HCT116 (cell line): ENCODE measurements around the gene TFCP2L1. TPM values are rescaled to one million over a fixed set of nuclear protein-coding genes. Genes with fewer than 3 reads are reported as not detected.

Experiments used
- ATAC-seq: fragments of 200-7000 bp; cut with Tn5 transposase; 2 replicates; pipeline ENCODE4 v1.9.1; 2020; ENCODE audit warnings: mild to moderate bottlenecking, moderate library complexity
- BruUV-seq: library from RNA; stranded (reverse); fragments of 400-500 nt; replicated peaks from 2 replicates; lab custom pipeline; 2021; lab: Mats Ljungman, UMichigan
- CTCF ChIA-PET: fragments of 300-600 bp; sonication (Branson Sonifier 250); formaldehyde crosslinking; loops from one replicate; lab custom pipeline; 2021; ENCODE audit warnings: antibody characterized with exemption; lab: Charles Lee
- POLR2A ChIA-PET: fragments of 300-600, 350-600 bp; sonication (Branson Sonifier 250); formaldehyde crosslinking; loops from one replicate; lab custom pipeline; 2021; ENCODE audit warnings: antibody characterized with exemption; lab: Charles Lee
- RAD21 ChIA-PET, 2 experiments: fragments of 300-600 bp; sonication (Branson Sonifier 250); formaldehyde crosslinking; loops; one replicate each; lab custom pipeline; 2023; ENCODE audit warnings: low total read pairs in 2 of 2; ENCODE audit not compliant: uncharacterized antibody in 2 of 2, unreplicated experiment in 2 of 2, low non-redundant PET in 1 of 2; lab: Charles Lee
- DNase-seq: peaks from one replicate; pipeline ENCODE4 v3.0.0-alpha.2; 2010; ENCODE audit warnings: low read depth, low spot score
- H2AFZ ChIP-seq: fragments of 200-600 bp; shearing (Covaris generic), sonication (generic); 2 replicates; pipeline ENCODE4 v1.6.1; 2017; ENCODE audit warnings: low read depth, mixed run types, mixed read lengths, antibody characterized with exemption, low read length; ENCODE audit not compliant: poor library complexity, severe bottlenecking
- H3K27ac ChIP-seq: 2 replicates; pipeline ENCODE4 v1.5.1; 2012; ENCODE audit warnings: low read depth, low read length
- H3K27me3 ChIP-seq: fragments of 200-600 bp; sonication (generic); 2 replicates; pipeline ENCODE4 v1.6.1; 2016; ENCODE audit warnings: mixed run types, low read length, mixed read lengths; ENCODE audit not compliant: insufficient read depth
- H3K36me3 ChIP-seq, 2 experiments: fragments of 200-500 bp in 1 of 2; fragments of 200-600 bp in 1 of 2; sonication (Bioruptor generic) in 1 of 2; sonication (generic) in 1 of 2; 2 replicates each; pipeline versions ENCODE4 v1.5.1 to v1.6.1; 2014 to 2016; ENCODE audit warnings: low read length in 2 of 2, inconsistent platforms in 1 of 2, mixed read lengths in 1 of 2, mixed run types in 1 of 2; ENCODE audit not compliant: insufficient read depth in 2 of 2, control insufficient read depth in 1 of 2
- H3K4me1 ChIP-seq, 2 experiments: fragments of 200-600 bp in 1 of 2; sonication (generic) in 1 of 2; 2 replicates each; pipeline versions ENCODE4 v1.5.1 to v1.6.1; 2012 to 2017; ENCODE audit warnings: low read length in 2 of 2, inconsistent platforms in 1 of 2, mild to moderate bottlenecking in 1 of 2, mixed read lengths in 1 of 2, mixed run types in 1 of 2, moderate library complexity in 1 of 2; ENCODE audit not compliant: insufficient read depth in 2 of 2, control insufficient read depth in 1 of 2
- H3K4me2 ChIP-seq: fragments of 200-600 bp; sonication (generic); 2 replicates; pipeline ENCODE4 v1.6.1; 2017; ENCODE audit warnings: mixed run types, low read length, mixed read lengths
- H3K4me3 ChIP-seq, 2 experiments: fragments of 200-600 bp in 1 of 2; sonication (generic) in 1 of 2; replicated peaks in 1 of 2; 2 replicates each; pipeline ENCODE4 v1.5.1; 2011 to 2016; ENCODE audit warnings: low read length in 2 of 2, control low read depth in 1 of 2, low read depth in 1 of 2, mild to moderate bottlenecking in 1 of 2, mixed read lengths in 1 of 2, mixed run types in 1 of 2
- H3K79me2 ChIP-seq: fragments of 200-600 bp; sonication (generic); 2 replicates; pipeline ENCODE4 v1.6.1; 2017; ENCODE audit warnings: mild to moderate bottlenecking, mixed run types, low read length, moderate library complexity, mixed read lengths; ENCODE audit not compliant: insufficient read depth
- H3K9ac ChIP-seq: fragments of 200-600 bp; sonication (generic); 2 replicates; pipeline ENCODE4 v1.6.1; 2016; ENCODE audit warnings: low read length, mixed read lengths
- H3K9me2 ChIP-seq: fragments of 200-600 bp; sonication (generic), shearing (Covaris generic); 2 replicates; pipeline ENCODE4 v1.6.1; 2017; ENCODE audit warnings: mixed run types, mild to moderate bottlenecking, moderate library complexity; ENCODE audit not compliant: insufficient read depth
- H3K9me3 ChIP-seq, 2 experiments: fragments of 200-500 bp in 1 of 2; fragments of 200-600 bp in 1 of 2; sonication (Bioruptor generic) in 1 of 2; sonication (generic) in 1 of 2; 2 replicates each; pipeline ENCODE4 v1.6.1; 2014 to 2017; ENCODE audit warnings: low read length in 2 of 2, mixed read lengths in 2 of 2, inconsistent platforms in 1 of 2, low read depth in 1 of 2, mild to moderate bottlenecking in 1 of 2, mixed run types in 1 of 2, moderate library complexity in 1 of 2; ENCODE audit not compliant: control insufficient read depth in 1 of 2, insufficient read depth in 1 of 2
- H4K20me1 ChIP-seq: fragments of 200-600 bp; sonication (generic), shearing (Covaris generic); 2 replicates; pipeline ENCODE4 v1.6.1; 2017; ENCODE audit warnings: mixed run types, mild to moderate bottlenecking, moderate library complexity; ENCODE audit not compliant: insufficient read depth
- CBX3 ChIP-seq: IDR thresholded peaks from 2 replicates; pipeline ENCODE4 v1.6.1; 2012; ENCODE audit warnings: low read depth
- CEBPB ChIP-seq: IDR thresholded peaks from 2 replicates; pipeline ENCODE4 v1.6.1; 2012; ENCODE audit warnings: low read depth
- EGR1 ChIP-seq: IDR thresholded peaks from 2 replicates; pipeline ENCODE4 v1.6.1; 2012; ENCODE audit warnings: low read depth
- EZH2 ChIP-seq: fragments of 200-600 bp; sonication (generic); IDR thresholded peaks from 2 replicates; pipeline ENCODE4 v1.6.1; 2017; ENCODE audit warnings: antibody characterized with exemption, mixed run types
- EZH2phosphoT487 ChIP-seq: fragments of 200-600 bp; IDR thresholded peaks from 2 replicates; pipeline ENCODE4 v1.6.1; 2018; ENCODE audit warnings: antibody characterized with exemption, borderline replicate concordance
- FOSL1 ChIP-seq: IDR thresholded peaks from 2 replicates; pipeline ENCODE4 v1.6.1; 2012; ENCODE audit warnings: low read depth
- JUND ChIP-seq: IDR thresholded peaks from 2 replicates; pipeline ENCODE4 v1.6.1; 2012
- POLR2AphosphoS5 ChIP-seq: IDR thresholded peaks from 2 replicates; pipeline ENCODE4 v1.6.1; 2011; ENCODE audit warnings: mild to moderate bottlenecking, low read depth, low read length, moderate library complexity
- RAD21 ChIP-seq: IDR thresholded peaks from 2 replicates; pipeline ENCODE4 v1.6.1; 2012; ENCODE audit warnings: low read depth, mild to moderate bottlenecking
- SIN3A ChIP-seq: IDR thresholded peaks from 2 replicates; pipeline ENCODE4 v1.6.1; 2012; ENCODE audit warnings: low read depth
- SP1 ChIP-seq: IDR thresholded peaks from 2 replicates; pipeline ENCODE4 v1.6.1; 2012; ENCODE audit warnings: low read depth
- SRF ChIP-seq: IDR thresholded peaks from 2 replicates; pipeline ENCODE4 v1.6.1; 2012; ENCODE audit warnings: low read depth
- YY1 ChIP-seq: IDR thresholded peaks from 2 replicates; pipeline ENCODE4 v1.6.1; 2011; ENCODE audit warnings: low read length, low read depth, moderate library complexity, mild to moderate bottlenecking; ENCODE audit not compliant: insufficient replicate concordance; ENCODE audit errors: extremely low read depth
- ZNF274 ChIP-seq: fragments of 200-500 bp; sonication (Bioruptor generic); IDR thresholded peaks from 2 replicates; pipeline ENCODE4 v1.6.1; 2014; ENCODE audit warnings: mild to moderate bottlenecking, low read depth, low read length, inconsistent platforms
- intact Hi-C: fragments of 100-400 bp; cut with micrococcal nuclease; formaldehyde crosslinking; loops from 2 replicates; pipeline ENCODE4 v1.10.0; 2022
- total RNA-seq: library from RNA; stranded (reverse); gene quantifications from one replicate; pipeline ENCODE4 v1.2.1, GENCODE V29; 2021; ENCODE audit not compliant: unreplicated experiment
- TF ChIP-seq, protein P1 (sequence below): IDR thresholded peaks from 2 replicates; pipeline ENCODE4 v1.6.1; 2011; ENCODE audit warnings: mild to moderate bottlenecking, low read length, moderate library complexity; ENCODE audit not compliant: insufficient replicate concordance; ENCODE audit errors: extremely low read depth
- TF ChIP-seq, protein P2 (sequence below): IDR thresholded peaks from 2 replicates; pipeline ENCODE4 v1.6.1; 2012
- TF ChIP-seq, protein P3 (sequence below): IDR thresholded peaks from 2 replicates; pipeline ENCODE4 v1.6.1; 2012
- TF ChIP-seq, protein P4 (sequence below), 3 experiments: fragments of 200-600 bp in 1 of 3; sonication (generic) in 1 of 3; IDR thresholded peaks in 2 of 3; conservative IDR thresholded peaks in 1 of 3; 2 replicates each; pipeline ENCODE4 v1.5.1; 2012 to 2017; ENCODE audit warnings: low read depth in 2 of 3, low read length in 2 of 3, antibody characterized with exemption in 1 of 3, borderline replicate concordance in 1 of 3, control low read depth in 1 of 3, mild to moderate bottlenecking in 1 of 3, mixed read lengths in 1 of 3, mixed run types in 1 of 3, moderate library complexity in 1 of 3; ENCODE audit not compliant: insufficient read depth in 1 of 3

The TFCP2L1 gene
- total RNA-seq, 1 experiment from 2014 or later, result 8.4 TPM

DNA sequence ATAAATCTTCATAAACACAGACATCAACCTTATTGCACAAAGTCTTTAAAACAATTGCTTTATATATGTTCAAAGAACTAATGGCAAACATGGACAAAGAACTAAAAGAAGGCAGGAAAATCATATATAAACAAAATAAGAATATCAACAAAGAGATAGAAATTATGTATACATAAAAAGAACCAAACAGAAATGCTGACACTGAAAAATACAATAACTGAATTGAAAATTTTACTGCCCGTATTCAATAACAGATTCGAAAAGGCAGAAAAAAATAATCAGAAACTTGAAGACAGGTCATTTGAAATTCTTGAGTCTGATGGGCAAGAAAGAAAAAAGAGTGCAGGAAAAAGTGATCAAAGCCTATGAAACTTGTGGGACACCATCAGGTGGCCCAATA is 22.0 kb upstream of the TFCP2L1 start:
- no peak overlapping the region for H3K9ac ChIP-seq
- no peak for DNase-seq
- ChIA-PET CTCF (interaction anchor here (1.0 kb wide), 1 partner anchor 9 kb away, joined by 7 read pairs; no protein-coding TSS in a partner anchor), RAD21 (no interaction called here)
- H4K20me1 ChIP-seq, result no peaks in the 10 kb centered on the region
- intact Hi-C loops, result no loop called here
- H2AFZ ChIP-seq, result no peak overlapping the region
- no peak for ATAC-seq
- no TSS peak for BruUV-seq
- no peaks in the 10 kb centered on the region for H3K9me2 ChIP-seq
- no peaks in the 10 kb centered on the region for H3K9me3 ChIP-seq
- no peaks in the 10 kb centered on the region for H3K27me3 ChIP-seq
- no peaks in the 10 kb centered on the region for H3K36me3 ChIP-seq
- H3K79me2 ChIP-seq, result no peaks in the 10 kb centered on the region
- H3K4me1 ChIP-seq, result peaks cover 0 to 5% of the 10 kb centered on the region in 2 experiments; a peak in 1 of 4 replicates
- H3K4me3 ChIP-seq, result no peak overlapping the region
- TF ChIP-seq POLR2AphosphoS5 (no peak), FOSL1 (no peak), SP1 (no peak), SIN3A (no peak), EZH2 (no peak)
- TF ChIP-seq, all 23 proteins: peak for 0
- Histone ChIP-seq H3K4me2 (no peak overlapping the region), H3K27ac (no peak overlapping the region)
- POLR2A ChIA-PET, result no interaction called here

DNA sequence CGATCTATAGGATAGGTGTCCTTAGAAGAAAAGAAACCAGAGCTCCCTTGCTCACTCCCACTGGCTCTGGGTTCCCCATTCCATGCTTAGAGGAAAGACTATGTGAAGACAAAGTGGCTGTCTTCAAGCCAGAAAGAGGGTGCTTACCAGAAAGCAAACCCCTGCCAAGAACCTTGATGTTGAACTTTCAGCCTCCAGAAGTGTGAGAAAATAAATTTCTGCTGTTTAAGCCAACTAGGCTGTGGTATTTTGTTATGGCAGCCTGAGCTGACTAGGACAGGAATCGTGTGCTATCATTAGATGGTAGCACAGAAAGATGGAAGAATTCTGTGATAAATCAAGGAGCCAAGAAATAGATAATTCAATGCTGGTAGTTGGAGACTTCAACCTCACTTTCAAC is 19.9 kb upstream of the TFCP2L1 start:
- BruUV-seq, result no TSS peak
- TF ChIP-seq ZNF274 (no peak), RAD21 (no peak), SP1 (no peak), CEBPB (no peak), POLR2AphosphoS5 (no peak), SRF (no peak), SIN3A (no peak), YY1 (no peak), CBX3 (no peak), EZH2phosphoT487 (no peak), EZH2 (no peak), EGR1 (no peak), JUND (no peak)
- TF ChIP-seq, protein P1, sequence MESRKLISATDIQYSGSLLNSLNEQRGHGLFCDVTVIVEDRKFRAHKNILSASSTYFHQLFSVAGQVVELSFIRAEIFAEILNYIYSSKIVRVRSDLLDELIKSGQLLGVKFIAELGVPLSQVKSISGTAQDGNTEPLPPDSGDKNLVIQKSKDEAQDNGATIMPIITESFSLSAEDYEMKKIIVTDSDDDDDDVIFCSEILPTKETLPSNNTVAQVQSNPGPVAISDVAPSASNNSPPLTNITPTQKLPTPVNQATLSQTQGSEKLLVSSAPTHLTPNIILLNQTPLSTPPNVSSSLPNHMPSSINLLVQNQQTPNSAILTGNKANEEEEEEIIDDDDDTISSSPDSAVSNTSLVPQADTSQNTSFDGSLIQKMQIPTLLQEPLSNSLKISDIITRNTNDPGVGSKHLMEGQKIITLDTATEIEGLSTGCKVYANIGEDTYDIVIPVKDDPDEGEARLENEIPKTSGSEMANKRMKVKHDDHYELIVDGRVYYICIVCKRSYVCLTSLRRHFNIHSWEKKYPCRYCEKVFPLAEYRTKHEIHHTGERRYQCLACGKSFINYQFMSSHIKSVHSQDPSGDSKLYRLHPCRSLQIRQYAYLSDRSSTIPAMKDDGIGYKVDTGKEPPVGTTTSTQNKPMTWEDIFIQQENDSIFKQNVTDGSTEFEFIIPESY, result no peak
- TF ChIP-seq, protein P2, sequence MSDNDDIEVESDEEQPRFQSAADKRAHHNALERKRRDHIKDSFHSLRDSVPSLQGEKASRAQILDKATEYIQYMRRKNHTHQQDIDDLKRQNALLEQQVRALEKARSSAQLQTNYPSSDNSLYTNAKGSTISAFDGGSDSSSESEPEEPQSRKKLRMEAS, result no peak
- TF ChIP-seq, protein P3, sequence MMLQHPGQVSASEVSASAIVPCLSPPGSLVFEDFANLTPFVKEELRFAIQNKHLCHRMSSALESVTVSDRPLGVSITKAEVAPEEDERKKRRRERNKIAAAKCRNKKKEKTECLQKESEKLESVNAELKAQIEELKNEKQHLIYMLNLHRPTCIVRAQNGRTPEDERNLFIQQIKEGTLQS, result no peak
- TF ChIP-seq, protein P4, sequence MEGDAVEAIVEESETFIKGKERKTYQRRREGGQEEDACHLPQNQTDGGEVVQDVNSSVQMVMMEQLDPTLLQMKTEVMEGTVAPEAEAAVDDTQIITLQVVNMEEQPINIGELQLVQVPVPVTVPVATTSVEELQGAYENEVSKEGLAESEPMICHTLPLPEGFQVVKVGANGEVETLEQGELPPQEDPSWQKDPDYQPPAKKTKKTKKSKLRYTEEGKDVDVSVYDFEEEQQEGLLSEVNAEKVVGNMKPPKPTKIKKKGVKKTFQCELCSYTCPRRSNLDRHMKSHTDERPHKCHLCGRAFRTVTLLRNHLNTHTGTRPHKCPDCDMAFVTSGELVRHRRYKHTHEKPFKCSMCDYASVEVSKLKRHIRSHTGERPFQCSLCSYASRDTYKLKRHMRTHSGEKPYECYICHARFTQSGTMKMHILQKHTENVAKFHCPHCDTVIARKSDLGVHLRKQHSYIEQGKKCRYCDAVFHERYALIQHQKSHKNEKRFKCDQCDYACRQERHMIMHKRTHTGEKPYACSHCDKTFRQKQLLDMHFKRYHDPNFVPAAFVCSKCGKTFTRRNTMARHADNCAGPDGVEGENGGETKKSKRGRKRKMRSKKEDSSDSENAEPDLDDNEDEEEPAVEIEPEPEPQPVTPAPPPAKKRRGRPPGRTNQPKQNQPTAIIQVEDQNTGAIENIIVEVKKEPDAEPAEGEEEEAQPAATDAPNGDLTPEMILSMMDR (IDR thresholded peaks at IDR 0.05 in 2 of 3, conservative IDR thresholded peaks at IDR 0.05 in 1 of 3; ENCODE audit: borderline replicate concordance in 1 of 3, insufficient read depth in 1 of 3, low read depth in 2 of 3, low read length in 2 of 3), result no peak

More for the DNA sequence above, 19.9 kb upstream of the TFCP2L1 start:
- no peak for DNase-seq
- H3K36me3 ChIP-seq, result no peaks in the 10 kb centered on the region
- intact Hi-C loops, result no loop called here
- H3K4me3 ChIP-seq, result no peak overlapping the region
- no peak overlapping the region for H3K9ac ChIP-seq
- CTCF ChIA-PET, result no interaction called here
- POLR2A ChIA-PET, result no interaction called here
- H3K79me2 ChIP-seq, result no peaks in the 10 kb centered on the region
- H3K9me2 ChIP-seq, result no peaks in the 10 kb centered on the region
- H3K4me1 ChIP-seq, result peaks cover 0 to 4% of the 10 kb centered on the region in 2 experiments; a peak in 1 of 4 replicates
- no peaks in the 10 kb centered on the region for H3K27me3 ChIP-seq
- no peaks in the 10 kb centered on the region for H3K9me3 ChIP-seq
- H3K27ac ChIP-seq, result no peak overlapping the region
- no peak overlapping the region for H3K4me2 ChIP-seq
- ATAC-seq, result no peak
- no peak overlapping the region for H2AFZ ChIP-seq
- no peaks in the 10 kb centered on the region for H4K20me1 ChIP-seq
- RAD21 ChIA-PET, result no interaction called here
